GM21825 (cell line): ENCODE measurements around the gene VAC14.

Source experiments
- ATAC-seq: cut with Tn5 transposase; IDR thresholded peaks from one replicate; pipeline ENCODE4 v1.9.1; 2021; ENCODE audit warnings: mild to moderate bottlenecking, moderate library complexity; ENCODE audit not compliant: unreplicated experiment

VAC14 gene

GRCh38 chr16:70786020-70786755 is 14.8 kb downstream of the VAC14 start:
- no peak for ATAC-seq

GRCh38 chr16:70784692-70785555 is 16.0 kb downstream of the VAC14 start:
- ATAC-seq = no peak

- no peak for ATAC-seq
Measured at GRCh38 chr16:70782237-70782636, 18.7 kb downstream of the VAC14 start.

GRCh38 chr16:70781800-70782199 is 19.2 kb downstream of the VAC14 start:
- ATAC-seq = no peak

- ATAC-seq = no peak
Measured at GRCh38 chr16:70780546-70780945, 20.4 kb downstream of the VAC14 start.

- ATAC-seq = no peak
Measured at GRCh38 chr16:70779361-70779760, 21.6 kb downstream of the VAC14 start.

GRCh38 chr16:70778901-70779309 is 22.1 kb downstream of the VAC14 start:
- ATAC-seq = no peak

GRCh38 chr16:70777973-70778406 is 23.0 kb downstream of the VAC14 start:
- ATAC-seq = no peak

GRCh38 chr16:70777496-70777895 is 23.5 kb downstream of the VAC14 start:
- ATAC-seq = no peak

- ATAC-seq = no peak
Measured at GRCh38 chr16:70775399-70775798, 25.6 kb downstream of the VAC14 start.

- no peak for ATAC-seq
Measured at GRCh38 chr16:70774261-70774660, 26.7 kb downstream of the VAC14 start.

- no peak for ATAC-seq
Measured at GRCh38 chr16:70772493-70772892, 28.5 kb downstream of the VAC14 start.

GRCh38 chr16:70770626-70771552 is 30.1 kb downstream of the VAC14 start:
- no peak for ATAC-seq

GRCh38 chr16:70770291-70770625 is 30.7 kb downstream of the VAC14 start:
- ATAC-seq = no peak

- no peak for ATAC-seq
Measured at GRCh38 chr16:70769761-70770160, 31.2 kb downstream of the VAC14 start.

- ATAC-seq = no peak
Measured at GRCh38 chr16:70769131-70769530, 31.8 kb downstream of the VAC14 start.

- ATAC-seq = no peak
Measured at GRCh38 chr16:70768203-70768580, 32.8 kb downstream of the VAC14 start.

- ATAC-seq = no peak
Measured at GRCh38 chr16:70767377-70768202, 33.4 kb downstream of the VAC14 start.

GRCh38 chr16:70766658-70767057 is 34.3 kb downstream of the VAC14 start:
- no peak for ATAC-seq

- no peak for ATAC-seq
Measured at GRCh38 chr16:70766176-70766575, 34.8 kb downstream of the VAC14 start.
